SK-N-SH treated with all-trans-retinoic acid at 6 μM for 48 hours (cell line): ENCODE results near the gene BPI.
A peak's percentile ranks its signal among the peaks of the same experiment; 100 is the strongest.

Experiments used
- ATAC-seq: fragments of 200-7000 bp; cut with Tn5 transposase; 3 replicates; pipeline ENCODE4 v1.9.1; 2020; ENCODE audit warnings: mild to moderate bottlenecking, moderate library complexity
- ARNTL ChIP-seq: fragments of 450-650 bp; formaldehyde crosslinking; IDR thresholded peaks from 2 replicates; pipeline ENCODE4 v1.5.0; 2020; ENCODE audit warnings: low read depth, mild to moderate bottlenecking, moderate library complexity, borderline replicate concordance
- BACH2 ChIP-seq: fragments of 250-450 bp; sonication (Bioruptor Pico); IDR thresholded peaks from 2 replicates; pipeline ENCODE4 v1.9.0; 2021; ENCODE audit warnings: mild to moderate bottlenecking, borderline replicate concordance
- CREB5 ChIP-seq: fragments of 250-450 bp; sonication (Bioruptor Pico); IDR thresholded peaks from 2 replicates; pipeline ENCODE4 v1.5.1; 2020; ENCODE audit warnings: low read depth, mild to moderate bottlenecking, moderate library complexity
- CSDC2 ChIP-seq: fragments of 250-450 bp; sonication (Bioruptor Pico); IDR thresholded peaks from 2 replicates; pipeline ENCODE4 v1.5.0; 2020; ENCODE audit warnings: mild to moderate bottlenecking, moderate library complexity
- CSRNP3 ChIP-seq: fragments of 250-450 bp; sonication (Bioruptor Pico); IDR thresholded peaks from 2 replicates; pipeline ENCODE4 v1.5.1; 2021; ENCODE audit warnings: mild to moderate bottlenecking, moderate library complexity
- ESRRG ChIP-seq: fragments of 250-450 bp; sonication (Bioruptor Pico); IDR thresholded peaks from 2 replicates; pipeline ENCODE4 v1.6.1; 2021; ENCODE audit warnings: mild to moderate bottlenecking
- GLIS3 ChIP-seq: fragments of 250-450 bp; sonication (Bioruptor Pico); IDR thresholded peaks from 2 replicates; pipeline ENCODE4 v1.5.0; 2020; ENCODE audit warnings: mild to moderate bottlenecking, moderate library complexity
- ISL1 ChIP-seq: fragments of 250-450 bp; sonication (Bioruptor Pico); IDR thresholded peaks from 2 replicates; pipeline ENCODE4 v2.1.2; 2022; ENCODE audit warnings: mild to moderate bottlenecking, moderate library complexity
- OSR1 ChIP-seq: fragments of 250-450 bp; sonication (Bioruptor Pico); IDR thresholded peaks from 2 replicates; pipeline ENCODE4 v1.8.0; 2022; ENCODE audit warnings: moderate library complexity, mild to moderate bottlenecking, inconsistent platforms
- PATZ1 ChIP-seq: fragments of 250-450 bp; sonication (Bioruptor Pico); IDR thresholded peaks from 2 replicates; pipeline ENCODE4 v1.8.0; 2020; ENCODE audit warnings: mild to moderate bottlenecking, moderate library complexity, borderline replicate concordance
- POU6F1 ChIP-seq: fragments of 250-450 bp; sonication (Bioruptor Pico); IDR thresholded peaks from 2 replicates; pipeline ENCODE4 v1.8.0; 2021; ENCODE audit warnings: low read depth, mild to moderate bottlenecking, moderate library complexity, borderline replicate concordance
- PPARA ChIP-seq: fragments of 250-450 bp; sonication (Bioruptor Pico); IDR thresholded peaks from 2 replicates; pipeline ENCODE4 v1.5.0; 2020; ENCODE audit warnings: mild to moderate bottlenecking, borderline replicate concordance
- RARB ChIP-seq: fragments of 250-450 bp; sonication (Bioruptor Pico); IDR thresholded peaks from 2 replicates; pipeline ENCODE4 v1.8.0; 2021; ENCODE audit warnings: mild to moderate bottlenecking, moderate library complexity
- SNAI2 ChIP-seq: fragments of 250-450 bp; sonication (Bioruptor Pico); IDR thresholded peaks from 2 replicates; pipeline ENCODE4 v1.5.0; 2020; ENCODE audit warnings: mild to moderate bottlenecking, moderate library complexity
- TCF4 ChIP-seq: fragments of 250-450 bp; sonication (Bioruptor Pico); IDR thresholded peaks from 2 replicates; pipeline ENCODE4 v1.8.0; 2021; ENCODE audit warnings: mild to moderate bottlenecking, moderate library complexity, borderline replicate concordance
- TOX ChIP-seq: fragments of 250-450 bp; sonication (Bioruptor Pico); IDR thresholded peaks from 2 replicates; pipeline ENCODE4 v1.8.0; 2021; ENCODE audit warnings: mild to moderate bottlenecking, moderate library complexity, borderline replicate concordance
- TSHZ2 ChIP-seq: fragments of 250-450 bp; sonication (Bioruptor Pico); IDR thresholded peaks from 2 replicates; pipeline ENCODE4 v1.5.0; 2020; ENCODE audit warnings: mild to moderate bottlenecking, moderate library complexity
- ZC3H10 ChIP-seq: fragments of 250-450 bp; sonication (Bioruptor Pico); IDR thresholded peaks from 2 replicates; pipeline ENCODE4 v1.5.1; 2021; ENCODE audit warnings: mild to moderate bottlenecking, moderate library complexity
- ZFP3 ChIP-seq: fragments of 250-450 bp; sonication (Bioruptor Pico); IDR thresholded peaks from 2 replicates; pipeline ENCODE4 v1.5.0; 2020; ENCODE audit warnings: mild to moderate bottlenecking, moderate library complexity
- ZFP30 ChIP-seq: fragments of 450-650 bp; formaldehyde crosslinking; IDR thresholded peaks from 2 replicates; pipeline ENCODE4 v1.5.0; 2022; ENCODE audit warnings: mild to moderate bottlenecking, moderate library complexity
- ZNF565 ChIP-seq: fragments of 450-650 bp; formaldehyde crosslinking; conservative IDR thresholded peaks from 2 replicates; pipeline ENCODE4 v1.5.0; 2020; ENCODE audit warnings: low read depth, mild to moderate bottlenecking, moderate library complexity
- ZNF70 ChIP-seq: fragments of 450-650 bp; formaldehyde crosslinking; IDR thresholded peaks from 2 replicates; pipeline ENCODE4 v1.5.0; 2020; ENCODE audit warnings: mild to moderate bottlenecking, moderate library complexity
- ZNF8 ChIP-seq: fragments of 450-650 bp; formaldehyde crosslinking; IDR thresholded peaks from 2 replicates; pipeline ENCODE4 v1.5.0; 2020; ENCODE audit warnings: mild to moderate bottlenecking, moderate library complexity

BPI gene

GRCh38 chr20:38260378-38261053 is 43.4 kb upstream of the BPI start, which contains the start of gene KIAA1755:
Gene KIAA1755 (minus strand): TSS chr20:38260735. CDS start chr20:38260500, 235 bp downstream.
- ATAC-seq = peak; percentile 72
- TF ChIP-seq PPARA (CRISPR knock-in tag) (no peak), ZNF8 (CRISPR knock-in tag) (no peak), POU6F1 (CRISPR knock-in tag) (no peak), CSDC2 (CRISPR knock-in tag) (no peak), GLIS3 (CRISPR knock-in tag) (no peak), TSHZ2 (CRISPR knock-in tag) (no peak), CREB5 (CRISPR knock-in tag) (no peak), ZFP3 (CRISPR knock-in tag) (no peak), OSR1 (CRISPR knock-in tag) (no peak), ZFP30 (CRISPR knock-in tag) (no peak), BACH2 (CRISPR knock-in tag) (no peak), ZNF70 (CRISPR knock-in tag) (no peak), ZNF565 (CRISPR knock-in tag) (no peak), RARB (no peak), ARNTL (CRISPR knock-in tag) (no peak), CSRNP3 (no peak), TCF4 (CRISPR knock-in tag) (no peak)

- TF ChIP-seq ZC3H10 (CRISPR knock-in tag) (no peak), ZFP3 (CRISPR knock-in tag) (no peak), ESRRG (CRISPR knock-in tag) (no peak), ZFP30 (CRISPR knock-in tag) (no peak), ISL1 (CRISPR knock-in tag) (no peak), ZNF8 (CRISPR knock-in tag) (no peak), GLIS3 (CRISPR knock-in tag) (no peak), ZNF565 (CRISPR knock-in tag) (no peak), ZNF70 (CRISPR knock-in tag) (no peak), CSRNP3 (no peak), PATZ1 (no peak), SNAI2 (CRISPR knock-in tag) (no peak), POU6F1 (CRISPR knock-in tag) (no peak), OSR1 (CRISPR knock-in tag) (no peak), TOX (CRISPR knock-in tag) (no peak), ARNTL (CRISPR knock-in tag) (no peak), PPARA (CRISPR knock-in tag) (no peak), RARB (no peak), TCF4 (CRISPR knock-in tag) (no peak)
- ATAC-seq = no peak
These were observed 42.9 kb upstream of the BPI start for GRCh38 chr20:38261054-38261390.
